ENCODE data around the gene BCO2. TPM values are rescaled to one million over a fixed set of nuclear protein-coding genes. Genes with fewer than 3 reads are reported as not detected.

BCO2 gene
- total and polyA plus RNA-seq, 2 experiments from 2014 or later, result 23.9 to 39.1 TPM

DNA sequence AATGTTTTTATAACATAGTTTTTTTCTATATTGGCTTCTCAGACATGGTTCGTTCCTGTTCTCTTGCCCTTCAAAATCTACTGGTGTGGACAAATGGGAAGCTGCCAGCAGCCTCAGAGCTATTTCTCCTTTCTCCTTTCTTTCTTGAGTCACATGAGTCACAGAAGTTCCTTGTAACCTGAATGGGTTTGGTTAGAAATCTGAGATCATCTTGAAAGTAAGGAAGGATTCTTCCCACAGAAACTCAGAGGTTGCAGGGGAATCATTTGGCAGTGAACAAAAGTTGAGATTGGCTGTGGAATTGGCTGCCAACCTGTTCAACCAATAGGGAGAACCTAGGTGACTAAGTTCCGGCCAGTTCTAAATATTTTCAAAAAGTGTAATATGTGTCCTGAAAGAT is 72.9 kb downstream of the BCO2 start:
- H3K4me2 ChIP-seq, result no peak overlapping the region
- H3K36me3 ChIP-seq (replicated peaks; ENCODE audit: insufficient read depth, low read depth), result no peaks in the 10 kb centered on the region
- TF ChIP-seq, protein P1, sequence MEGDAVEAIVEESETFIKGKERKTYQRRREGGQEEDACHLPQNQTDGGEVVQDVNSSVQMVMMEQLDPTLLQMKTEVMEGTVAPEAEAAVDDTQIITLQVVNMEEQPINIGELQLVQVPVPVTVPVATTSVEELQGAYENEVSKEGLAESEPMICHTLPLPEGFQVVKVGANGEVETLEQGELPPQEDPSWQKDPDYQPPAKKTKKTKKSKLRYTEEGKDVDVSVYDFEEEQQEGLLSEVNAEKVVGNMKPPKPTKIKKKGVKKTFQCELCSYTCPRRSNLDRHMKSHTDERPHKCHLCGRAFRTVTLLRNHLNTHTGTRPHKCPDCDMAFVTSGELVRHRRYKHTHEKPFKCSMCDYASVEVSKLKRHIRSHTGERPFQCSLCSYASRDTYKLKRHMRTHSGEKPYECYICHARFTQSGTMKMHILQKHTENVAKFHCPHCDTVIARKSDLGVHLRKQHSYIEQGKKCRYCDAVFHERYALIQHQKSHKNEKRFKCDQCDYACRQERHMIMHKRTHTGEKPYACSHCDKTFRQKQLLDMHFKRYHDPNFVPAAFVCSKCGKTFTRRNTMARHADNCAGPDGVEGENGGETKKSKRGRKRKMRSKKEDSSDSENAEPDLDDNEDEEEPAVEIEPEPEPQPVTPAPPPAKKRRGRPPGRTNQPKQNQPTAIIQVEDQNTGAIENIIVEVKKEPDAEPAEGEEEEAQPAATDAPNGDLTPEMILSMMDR (IDR thresholded peaks at IDR 0.05; ENCODE audit: poor library complexity), result no peak
- no peak for TF ChIP-seq EZH2phosphoT487 (IDR thresholded peaks at IDR 0.05; ENCODE audit: low read depth, severe bottlenecking, unreplicated experiment)
- no peak overlapping the region for H2AFZ ChIP-seq
- no peaks in the 10 kb centered on the region for H3K79me2 ChIP-seq
- no peaks in the 10 kb centered on the region for H3K9me2 ChIP-seq (replicated peaks; ENCODE audit: insufficient read depth)
- H3K27ac ChIP-seq, result no peak overlapping the region
- WGBS (ENCODE audit: low lambda C conversion rate, missing lambda C conversion rate), result 97% methylated on average over 2 of the region's 2 CpGs
- no peaks in the 10 kb centered on the region for H3K9me3 ChIP-seq (ENCODE audit: low read depth)
- no peak for DNase-seq (ENCODE audit: low spot score)
- H3K4me3 ChIP-seq, result no peak overlapping the region
- H4K20me1 ChIP-seq (ENCODE audit: insufficient read depth, poor library complexity, severe bottlenecking), result no peaks in the 10 kb centered on the region
- H3K4me1 ChIP-seq (ENCODE audit: insufficient read depth), result no peaks in the 10 kb centered on the region
- no peaks in the 10 kb centered on the region for H3K27me3 ChIP-seq

DNA sequence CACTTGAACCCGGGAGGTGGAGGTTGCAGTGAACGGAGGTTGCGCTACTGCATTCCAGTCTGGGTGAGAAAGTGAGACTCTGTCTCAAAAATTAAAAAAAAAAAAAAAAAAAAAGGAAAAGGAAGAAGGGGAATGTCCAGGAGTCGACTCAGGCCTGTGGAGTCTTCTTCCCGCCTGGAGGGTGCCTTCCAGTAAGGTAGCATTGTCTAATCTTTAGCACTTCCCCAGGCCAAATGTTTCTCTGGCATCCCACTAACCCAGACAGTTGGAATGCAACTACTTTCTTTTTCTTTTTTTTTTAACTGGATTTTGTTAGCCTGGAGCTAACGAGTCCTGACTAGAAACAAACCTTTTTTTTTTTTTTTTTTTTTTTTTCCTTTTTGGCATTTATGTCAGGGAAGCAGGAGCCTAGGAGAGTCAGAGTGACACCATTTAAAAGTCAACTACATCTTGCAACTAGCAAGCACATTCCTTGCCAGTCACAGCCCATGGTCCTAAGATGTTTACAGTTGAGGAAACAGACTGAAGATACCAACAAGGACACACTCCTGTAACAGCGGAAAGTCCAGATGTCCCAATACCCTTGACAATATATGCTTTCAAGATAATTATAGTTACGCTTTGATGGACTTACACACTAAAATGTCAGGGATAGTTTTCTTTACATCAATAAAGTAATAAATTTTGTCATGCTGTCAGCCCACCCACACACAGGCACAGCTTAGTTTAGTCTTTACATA is 74.7 kb downstream of the BCO2 start:
- Histone ChIP-seq H3K4me2 (no peak overlapping the region), H3K27me3 (no peaks in the 10 kb centered on the region), H3K4me3 (no peak overlapping the region), H3K9me2 (replicated peaks; ENCODE audit: insufficient read depth) (no peaks in the 10 kb centered on the region), H3K4me1 (ENCODE audit: insufficient read depth) (no peaks in the 10 kb centered on the region), H2AFZ (no peak overlapping the region), H3K27ac (peak overlapping the region; percentile 47), H3K79me2 (no peaks in the 10 kb centered on the region), H3K9me3 (ENCODE audit: low read depth) (no peaks in the 10 kb centered on the region), H4K20me1 (ENCODE audit: insufficient read depth, poor library complexity, severe bottlenecking) (no peaks in the 10 kb centered on the region), H3K36me3 (replicated peaks; ENCODE audit: insufficient read depth, low read depth) (no peaks in the 10 kb centered on the region)
- peak; percentile 16 for DNase-seq (ENCODE audit: low spot score)
- TF ChIP-seq EZH2phosphoT487 (IDR thresholded peaks at IDR 0.05; ENCODE audit: low read depth, severe bottlenecking, unreplicated experiment) (no peak), EZH2 (IDR thresholded peaks at IDR 0.05; ENCODE audit: borderline replicate concordance) (no peak)
- TF ChIP-seq, protein P1 (IDR thresholded peaks at IDR 0.05; ENCODE audit: poor library complexity), result no peak
- 67% methylated on average over 8 of the region's 8 CpGs for WGBS (ENCODE audit: low lambda C conversion rate, missing lambda C conversion rate)

DNA sequence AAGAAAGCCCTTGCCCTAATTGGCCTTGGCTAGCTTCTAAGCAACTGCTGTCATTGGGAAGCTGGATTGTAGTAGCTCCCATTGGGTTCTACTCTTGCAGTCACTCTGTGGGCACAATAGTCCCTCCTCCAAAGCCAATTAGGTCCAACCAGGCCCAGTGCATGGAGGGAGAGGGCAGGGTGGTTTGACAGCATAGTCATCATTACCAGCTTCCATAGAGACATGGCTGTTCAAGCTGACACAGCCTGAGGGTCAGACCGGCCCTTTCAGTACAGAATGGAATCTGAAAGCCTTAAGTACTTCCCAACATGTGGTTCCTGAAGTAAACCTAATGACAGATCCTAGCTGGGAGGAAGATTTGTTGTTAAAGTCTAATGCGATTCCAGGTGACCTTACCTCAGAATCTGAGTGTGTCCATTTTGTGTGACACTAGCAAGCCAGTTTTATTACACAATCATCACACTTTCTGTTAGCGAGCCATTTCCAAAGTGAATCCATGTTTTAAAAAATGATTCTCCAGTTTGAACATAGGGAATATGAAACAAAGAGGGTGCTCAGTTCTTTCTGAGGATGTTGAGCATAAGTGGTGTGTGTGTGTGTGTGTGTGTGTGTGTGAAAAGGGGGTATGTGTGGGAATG is 78.4 kb downstream of the BCO2 start:
- Histone ChIP-seq H3K4me1 (ENCODE audit: insufficient read depth) (no peaks in the 10 kb centered on the region), H3K79me2 (no peaks in the 10 kb centered on the region), H3K27ac (no peak overlapping the region), H3K9me2 (replicated peaks; ENCODE audit: insufficient read depth) (no peaks in the 10 kb centered on the region), H3K36me3 (replicated peaks; ENCODE audit: insufficient read depth, low read depth) (no peaks in the 10 kb centered on the region), H3K4me2 (no peak overlapping the region), H3K4me3 (no peak overlapping the region), H2AFZ (no peak overlapping the region), H4K20me1 (ENCODE audit: insufficient read depth, poor library complexity, severe bottlenecking) (no peaks in the 10 kb centered on the region), H3K27me3 (no peaks in the 10 kb centered on the region), H3K9me3 (ENCODE audit: low read depth) (no peaks in the 10 kb centered on the region)
- TF ChIP-seq EZH2 (IDR thresholded peaks at IDR 0.05; ENCODE audit: borderline replicate concordance), result no peak
- TF ChIP-seq, protein P1 (IDR thresholded peaks at IDR 0.05; ENCODE audit: poor library complexity), result no peak
- no peak for TF ChIP-seq EZH2phosphoT487 (IDR thresholded peaks at IDR 0.05; ENCODE audit: low read depth, severe bottlenecking, unreplicated experiment)
- 90% methylated on average over 3 of the region's 3 CpGs for WGBS (ENCODE audit: low lambda C conversion rate, missing lambda C conversion rate)
- DNase-seq (ENCODE audit: low spot score), result no peak
